H1 (cell line): Measurements from ENCODE around the gene SPDEF. TPM values are rescaled to one million over a fixed set of nuclear protein-coding genes. Genes with fewer than 3 reads are reported as not detected.

Source experiments
- CTCF ChIA-PET: fragments of 300-600 bp; sonication (Branson Sonifier 250); formaldehyde crosslinking; loops from one replicate; lab custom pipeline; 2021; ENCODE audit not compliant: partially characterized antibody; lab: Charles Lee
- POLR2A ChIA-PET: fragments of 300-600 bp; sonication (Branson Sonifier 250); formaldehyde crosslinking; loops from one replicate; lab custom pipeline; 2021; ENCODE audit warnings: inconsistent platforms; ENCODE audit not compliant: partially characterized antibody; lab: Charles Lee
- DNase-seq, 2 experiments: peaks; one replicate each; pipeline versions ENCODE4 v3.0.0 to v3.0.0-alpha.2; 2010 to 2022; ENCODE audit warnings: low spot score in 2 of 2, low read depth in 1 of 2, mixed read lengths in 1 of 2
- FAIRE-seq: peaks from 2 replicates; lab custom pipeline; 2011; peaks lifted over from hg19 to GRCh38; lab: Jason Lieb, UNC
- H2AFZ ChIP-seq: 2 replicates; pipeline ENCODE4 v1.8.1; 2012; ENCODE audit warnings: low read length, inconsistent platforms
- H2AK5ac ChIP-seq: 2 replicates; pipeline ENCODE4 v1.6.1; 2013; ENCODE audit warnings: low read depth, low read length
- H2BK120ac ChIP-seq: replicated peaks from 2 replicates; pipeline ENCODE3; 2013; ENCODE audit warnings: low read depth, low read length, inconsistent platforms
- H2BK12ac ChIP-seq: 2 replicates; pipeline ENCODE4 v1.6.1; 2013; ENCODE audit warnings: low read depth, low read length
- H2BK15ac ChIP-seq: 2 replicates; pipeline ENCODE4 v1.6.1; 2013; ENCODE audit warnings: low read length
- H2BK20ac ChIP-seq: 2 replicates; pipeline ENCODE4 v1.6.1; 2013; ENCODE audit warnings: low read length
- H2BK5ac ChIP-seq: 2 replicates; pipeline ENCODE4 v1.6.1; 2013; ENCODE audit warnings: low read depth, low read length
- H3K14ac ChIP-seq: 2 replicates; pipeline ENCODE4 v1.6.1; 2013; ENCODE audit warnings: inconsistent platforms; ENCODE audit not compliant: insufficient read length
- H3K18ac ChIP-seq: 2 replicates; pipeline ENCODE4 v1.6.1; 2013; ENCODE audit warnings: low read length; ENCODE audit errors: extremely low read depth
- H3K23ac ChIP-seq: 2 replicates; pipeline ENCODE4 v1.6.1; 2013; ENCODE audit warnings: inconsistent platforms; ENCODE audit not compliant: insufficient read length
- H3K23me2 ChIP-seq: 2 replicates; pipeline ENCODE4 v1.6.1; 2013; ENCODE audit warnings: low read depth, low read length
- H3K27ac ChIP-seq: 2 replicates; pipeline ENCODE4 v1.6.1; 2011; ENCODE audit warnings: low read depth, low read length, inconsistent platforms
- H3K27me3 ChIP-seq, 4 experiments: replicated peaks in 1 of 4; 1 replicate in 1 of 4; 2 replicates in 3 of 4; pipeline versions ENCODE4 v1.6.1 to v1.8.1; 2011 to 2013; ENCODE audit warnings: low read length in 3 of 4, mild to moderate bottlenecking in 3 of 4, inconsistent platforms in 2 of 4, mixed read lengths in 2 of 4, moderate library complexity in 1 of 4; ENCODE audit not compliant: control insufficient read depth in 3 of 4, insufficient read depth in 3 of 4; ENCODE audit errors: extremely low read depth in 1 of 4
- H3K36me3 ChIP-seq, 4 experiments: 2 replicates each; pipeline versions ENCODE4 v1.6.1 to v1.8.1; 2011 to 2013; ENCODE audit warnings: mild to moderate bottlenecking in 4 of 4, low read length in 3 of 4, moderate library complexity in 2 of 4, control low read depth in 1 of 4, inconsistent platforms in 1 of 4; ENCODE audit not compliant: insufficient read depth in 4 of 4, control insufficient read depth in 2 of 4
- H3K4ac ChIP-seq: replicated peaks from 2 replicates; pipeline ENCODE3; 2013; ENCODE audit warnings: low read length, low read depth, mixed read lengths, inconsistent platforms; ENCODE audit not compliant: insufficient read length
- H3K4me1 ChIP-seq, 4 experiments: replicated peaks in 1 of 4; 1 replicate in 1 of 4; 2 replicates in 3 of 4; pipeline versions ENCODE4 v1.6.1 to v1.8.1; 2011 to 2013; ENCODE audit warnings: low read length in 3 of 4, inconsistent platforms in 2 of 4, mixed read lengths in 1 of 4; ENCODE audit not compliant: insufficient read depth in 4 of 4, control insufficient read depth in 3 of 4
- H3K4me2 ChIP-seq, 2 experiments: 2 replicates each; pipeline versions ENCODE4 v1.6.1 to v1.8.1; 2011 to 2013; ENCODE audit warnings: low read depth in 2 of 2, low read length in 2 of 2, control low read depth in 1 of 2, inconsistent platforms in 1 of 2, mild to moderate bottlenecking in 1 of 2; ENCODE audit not compliant: insufficient read depth in 1 of 2
- H3K4me3 ChIP-seq, 4 experiments: fragments of 200-600, 300-600 bp in 1 of 4; sonication (generic), shearing (Covaris generic), sonication (Bioruptor Twin) in 1 of 4; 2 replicates each; pipeline versions ENCODE4 v1.5.1 to v1.8.1; 2011 to 2016; ENCODE audit warnings: low read length in 4 of 4, low read depth in 3 of 4, control low read depth in 2 of 4, inconsistent platforms in 2 of 4, mild to moderate bottlenecking in 2 of 4, mixed read lengths in 1 of 4, moderate library complexity in 1 of 4; ENCODE audit not compliant: insufficient read depth in 2 of 4; ENCODE audit errors: extremely low read depth in 1 of 4
- H3K56ac ChIP-seq: replicated peaks from 2 replicates; pipeline ENCODE3; 2013; ENCODE audit warnings: low read depth, mild to moderate bottlenecking, mixed read lengths, low read length, inconsistent platforms; ENCODE audit not compliant: insufficient read length
- H3K79me1 ChIP-seq: 2 replicates; pipeline ENCODE4 v1.6.1; 2013; ENCODE audit warnings: low read depth, low read length, control low read depth
- H3K79me2 ChIP-seq, 2 experiments: 2 replicates each; pipeline versions ENCODE4 v1.6.1 to v1.8.1; 2012 to 2013; ENCODE audit warnings: low read length in 2 of 2, mild to moderate bottlenecking in 2 of 2, inconsistent platforms in 1 of 2; ENCODE audit not compliant: insufficient read depth in 2 of 2, control insufficient read depth in 1 of 2
- H3K9ac ChIP-seq, 4 experiments: replicated peaks in 1 of 4; 1 replicate in 1 of 4; 2 replicates in 3 of 4; pipeline versions ENCODE4 v1.6.1 to v1.8.1; 2011 to 2013; ENCODE audit warnings: low read depth in 3 of 4, low read length in 3 of 4, control low read depth in 2 of 4, mild to moderate bottlenecking in 2 of 4, moderate library complexity in 2 of 4, inconsistent platforms in 1 of 4; ENCODE audit errors: extremely low read depth in 1 of 4
- H3K9me3 ChIP-seq, 2 experiments: 2 replicates each; pipeline versions ENCODE4 v1.6.1 to v1.8.1; 2012 to 2013; ENCODE audit warnings: mild to moderate bottlenecking in 2 of 2, moderate library complexity in 2 of 2, control low read depth in 1 of 2, inconsistent platforms in 1 of 2, low read depth in 1 of 2, low read length in 1 of 2, mixed read lengths in 1 of 2; ENCODE audit not compliant: insufficient read depth in 2 of 2
- H4K20me1 ChIP-seq, 2 experiments: replicated peaks in 1 of 2; 2 replicates each; pipeline versions ENCODE3 to v1.8.1; 2011 to 2013; ENCODE audit warnings: inconsistent platforms in 2 of 2, low read length in 2 of 2, mild to moderate bottlenecking in 1 of 2; ENCODE audit not compliant: insufficient read depth in 2 of 2, control insufficient read depth in 1 of 2
- H4K5ac ChIP-seq: 2 replicates; pipeline ENCODE4 v1.6.1; 2013; ENCODE audit warnings: low read length, low read depth, mixed read lengths, inconsistent platforms; ENCODE audit not compliant: insufficient read length
- H4K8ac ChIP-seq: 2 replicates; pipeline ENCODE4 v1.8.0; 2013; ENCODE audit warnings: mild to moderate bottlenecking, moderate library complexity, low read length, inconsistent platforms; ENCODE audit not compliant: insufficient read depth; ENCODE audit errors: extremely low read depth
- H4K91ac ChIP-seq: replicated peaks from 2 replicates; pipeline ENCODE3; 2013; ENCODE audit warnings: low read length, mixed read lengths, inconsistent platforms; ENCODE audit not compliant: insufficient read length
- ASH2L ChIP-seq: fragments of 200-600, 300-600 bp; sonication (generic); IDR thresholded peaks from one replicate; pipeline ENCODE4 v1.7.1; 2017; ENCODE audit warnings: low read length
- RAD21 ChIP-seq, 2 experiments: IDR thresholded peaks in 1 of 2; conservative IDR thresholded peaks in 1 of 2; 2 replicates each; pipeline ENCODE4 v1.6.1; 2011; ENCODE audit warnings: low read depth in 2 of 2, low read length in 2 of 2, improper control_type of control experiment in 1 of 2, inconsistent platforms in 1 of 2, mild to moderate bottlenecking in 1 of 2, moderate library complexity in 1 of 2
- WGBS, 2 experiments: shearing (Covaris generic) in 1 of 2; methylation state at CpG; one replicate each; pipeline versions ENCODE4 v1.1.6 to v1.1.7; 2013 to 2015; ENCODE audit warnings: low lambda C conversion rate in 2 of 2, mixed read lengths in 2 of 2, inconsistent platforms in 1 of 2, low coverage in 1 of 2, missing lambda C conversion rate in 1 of 2; ENCODE audit not compliant: insufficient replicate concordance in 2 of 2, insufficient coverage in 1 of 2, insufficient read length in 1 of 2; ENCODE audit errors: extremely low coverage in 1 of 2, missing lambda C conversion rate in 1 of 2; 5-methylcytosine and 5-hydroxymethylcytosine counted together
- polyA plus RNA-seq, 7 experiments: library from polyadenylated mRNA; depleted of rRNA in 3 of 7; stranded (reverse) in 5 of 7; unstranded in 2 of 7; fragments of >200 nt in 5 of 7; fragments of 200-250 nt in 2 of 7; gene quantifications; 1 replicate in 5 of 7; 2 replicates in 1 of 7; 4 replicates in 1 of 7; pipeline versions ENCODE4 v1.2.1 to v1.2.3, GENCODE V29; 2011 to 2013; ENCODE audit warnings: missing spikeins in 2 of 7, mixed read lengths in 2 of 7
- total RNA-seq: library from RNA; stranded (reverse); fragmentation: NEBNext Ultra II Directional; extraction: Animal tissue kit (Norgen Biotek cat#: 25700); gene quantifications from 2 replicates; pipeline ENCODE4 v1.2.1, GENCODE V29; 2021

Gene SPDEF
- total and polyA plus RNA-seq, 2 of the 8 experiments (the other 6 are each of a cell fraction or from before 2014, with no cell fraction given), result 0.15 to 0.30 TPM

DNA sequence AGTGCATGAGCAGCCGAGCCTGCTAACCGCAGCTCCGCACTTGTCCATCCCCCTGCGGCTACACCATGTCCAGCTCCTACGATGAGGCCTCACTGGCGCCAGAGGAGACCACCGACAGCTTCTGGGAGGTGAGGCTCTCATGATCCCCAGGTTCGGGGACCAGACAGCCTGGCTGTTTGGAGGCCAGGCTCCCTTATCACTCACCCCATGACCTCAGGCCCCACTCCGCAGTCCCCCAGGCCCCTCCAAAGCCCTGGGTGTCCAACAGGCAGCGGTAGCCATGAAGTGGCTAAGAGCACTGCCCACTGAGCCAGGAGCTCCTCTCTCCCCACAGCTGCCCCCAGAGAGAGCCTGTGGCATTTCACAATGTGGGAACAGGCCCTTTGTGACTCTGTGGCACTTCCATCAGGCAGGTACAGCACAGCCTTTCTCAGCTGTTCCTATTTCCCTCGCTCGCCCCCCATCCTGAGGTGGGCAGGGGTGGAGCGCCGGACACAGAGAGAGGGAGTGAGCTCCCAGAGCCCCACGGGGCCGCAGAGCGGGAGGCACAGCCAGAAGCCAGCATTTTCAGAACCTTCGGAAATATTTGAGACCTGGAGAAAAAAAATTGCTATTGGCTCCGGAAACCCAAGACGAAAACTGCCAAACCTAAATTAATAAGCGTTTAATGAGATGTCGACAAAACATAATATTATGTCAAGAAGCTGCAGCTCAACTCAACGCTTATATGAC is 29.7 kb downstream of the SPDEF start:
- 0 out of 2 replicates have a peak overlapping the region, but pooled peaks have one; percentile 61 for H2BK15ac ChIP-seq
- H3K27ac ChIP-seq, result no peak overlapping the region
- H2AK5ac ChIP-seq, result no peak overlapping the region
- no peak overlapping the region for H3K56ac ChIP-seq
- ChIA-PET CTCF (interaction anchor here (0.7 to 8.4 kb wide), 15 partner anchors 8 to 86 kb away, joined by 3 to 79 read pairs (median 4); no protein-coding TSS in a partner anchor), POLR2A (interaction anchor here (1.0 to 3.1 kb wide), 4 partner anchors 9 to 44 kb away, joined by 3 to 15 read pairs (median 4); no protein-coding TSS in a partner anchor)
- H2BK5ac ChIP-seq, result no peak overlapping the region
- H3K36me3 ChIP-seq, result no peaks in the 10 kb centered on the region; a peak in 1 of 8 replicates
- H3K9me3 ChIP-seq, result no peaks in the 10 kb centered on the region
- TF ChIP-seq ASH2L (no peak), RAD21 (IDR thresholded peaks at IDR 0.05 in 1 of 2, conservative IDR thresholded peaks at IDR 0.05 in 1 of 2; ENCODE audit: low read depth in 2 of 2, low read length in 2 of 2) (0 out of 4 replicates have a peak, but pooled peaks of 1 of the 2 experiments have one; percentile 2)
- H3K79me2 ChIP-seq, result no peaks in the 10 kb centered on the region
- no peaks in the 10 kb centered on the region for H4K20me1 ChIP-seq
- no peak overlapping the region for H3K9ac ChIP-seq
- WGBS, 2 experiments, result 76% methylated on average over 21 of the region's 23 CpGs; no CpG with 5 or more reads in 1 of the 2 experiments
- H3K79me1 ChIP-seq, result no peaks in the 10 kb centered on the region
- H3K18ac ChIP-seq, result no peak overlapping the region
- H3K23ac ChIP-seq, result no peak overlapping the region
- H2BK12ac ChIP-seq, result 0 out of 2 replicates have a peak overlapping the region, but pooled peaks have one; percentile 17
- H2AFZ ChIP-seq, result 0 out of 2 replicates have a peak overlapping the region, but pooled peaks have one; percentile 0
- FAIRE-seq (no peak), DNase-seq (no peak)
- no peak overlapping the region for H2BK120ac ChIP-seq
- peaks cover 3 to 20% (median 9%) of the 10 kb centered on the region in 4 experiments for H3K4me1 ChIP-seq
- peak overlapping the region in 3 of 4 experiments; percentile 12 to 54 (median 14); a peak in 3 of 8 replicates for H3K4me3 ChIP-seq
- H3K4ac ChIP-seq, result no peak overlapping the region
- H4K8ac ChIP-seq, result peak overlapping the region; percentile 83
- H3K23me2 ChIP-seq, result no peaks in the 10 kb centered on the region; the same call in 1 of the 2 replicates
- peak overlapping the region; percentile 60 for H4K91ac ChIP-seq
- peak overlapping the region; percentile 7 to 57; a peak in 3 of 4 replicates for H3K4me2 ChIP-seq
- no peak overlapping the region for H3K14ac ChIP-seq
- H4K5ac ChIP-seq, result no peak overlapping the region
- H2BK20ac ChIP-seq, result no peak overlapping the region
- H3K27me3 ChIP-seq, result no peaks in the 10 kb centered on the region
